ENCODE data around the gene ZNF521.

The ZNF521 gene

DNA sequence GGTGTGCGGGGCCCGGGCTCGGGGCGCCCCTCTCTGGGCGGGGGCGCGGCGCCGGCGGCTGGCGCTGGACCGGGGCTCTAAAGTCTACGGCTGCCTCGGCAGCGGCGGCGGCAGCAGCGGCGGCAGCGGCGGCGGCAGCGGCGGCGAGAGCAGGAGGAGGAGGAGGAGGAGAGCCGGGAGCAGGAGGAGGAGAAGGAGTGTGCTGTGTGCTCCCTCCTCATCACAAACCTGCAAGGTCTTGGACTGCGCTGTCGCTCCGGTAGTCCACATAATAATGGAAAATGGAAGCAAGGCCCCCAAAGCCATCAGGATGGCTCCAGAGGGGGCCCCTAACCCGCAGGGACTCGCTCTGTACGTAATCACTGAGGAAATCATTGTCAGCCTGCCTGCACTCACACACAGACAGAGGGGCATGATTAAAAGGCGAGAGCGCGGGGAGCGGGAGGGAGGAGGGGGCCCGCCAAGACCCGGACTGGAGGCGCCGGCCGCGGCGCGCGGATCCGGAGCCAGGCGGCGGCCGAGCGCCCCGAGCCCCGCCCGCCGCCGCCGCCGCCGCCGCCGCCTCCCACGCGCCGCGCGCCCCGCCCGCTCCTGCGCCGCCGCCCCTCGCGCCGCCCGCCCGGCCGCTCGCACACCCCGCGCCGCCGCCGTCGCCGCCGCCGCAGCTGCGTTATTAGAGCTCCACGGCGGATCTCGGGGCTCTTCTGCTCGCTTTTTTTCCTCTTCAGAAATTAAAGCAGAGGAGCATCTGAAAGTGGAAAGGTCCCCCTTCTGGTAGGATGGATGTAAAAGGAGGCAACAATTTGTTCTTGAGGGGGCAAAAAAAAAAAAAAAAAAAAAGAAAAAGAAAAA, at the start of gene ZNF521:
Gene ZNF521, minus strand, starts transcription at position 390 of the 852 bp plus-strand sequence. CDS start 1,220 bp downstream, outside the sequence.
- DNase-seq (ENCODE audit: low read depth, low spot score), result peak; percentile 77

- DNase-seq (ENCODE audit: low read depth, low spot score), result no peak
Measured at GRCh38 chr18:25399554-25399953, 47.6 kb upstream of the ZNF521 start.

GRCh38 chr18:25392192-25392591, 40.2 kb upstream of the ZNF521 start:
- DNase-seq (ENCODE audit: low read depth, low spot score), result no peak

DNA sequence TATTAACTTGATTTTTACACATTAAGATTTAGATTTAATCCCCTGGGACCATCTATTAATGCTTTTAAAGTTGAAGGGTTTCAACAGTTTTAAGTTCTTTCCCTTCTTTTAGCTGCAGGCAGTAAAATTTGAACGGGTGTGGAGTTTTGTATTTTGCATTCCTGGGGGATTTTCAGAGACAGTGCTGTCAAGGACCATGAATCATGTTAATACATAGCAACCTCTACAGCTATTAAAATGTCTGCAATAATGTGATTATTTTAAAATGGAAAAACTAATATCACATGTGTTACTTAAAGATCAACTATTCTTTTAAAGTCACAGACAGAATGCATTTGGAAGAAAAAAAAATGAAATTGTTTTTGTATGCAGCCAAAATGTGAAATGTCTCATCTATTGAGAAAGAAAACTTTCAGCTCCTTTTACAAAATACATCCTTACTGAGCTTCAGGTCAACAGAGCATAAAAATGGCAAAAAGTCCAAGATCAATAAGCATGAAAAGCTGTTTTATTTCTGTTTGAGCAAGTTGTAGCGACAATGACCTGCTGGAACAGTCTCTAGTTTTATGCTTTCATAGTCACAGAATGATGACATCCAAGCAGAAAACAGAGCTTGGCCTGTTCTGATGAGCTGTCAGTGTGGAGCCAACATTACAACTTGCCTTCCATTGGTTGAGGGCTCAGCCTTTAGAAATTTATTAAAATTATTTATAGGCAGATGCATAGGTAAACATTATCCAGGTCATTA, 21.6 kb upstream of the ZNF521 start:
- DNase-seq (ENCODE audit: low read depth, low spot score), result no peak

DNA sequence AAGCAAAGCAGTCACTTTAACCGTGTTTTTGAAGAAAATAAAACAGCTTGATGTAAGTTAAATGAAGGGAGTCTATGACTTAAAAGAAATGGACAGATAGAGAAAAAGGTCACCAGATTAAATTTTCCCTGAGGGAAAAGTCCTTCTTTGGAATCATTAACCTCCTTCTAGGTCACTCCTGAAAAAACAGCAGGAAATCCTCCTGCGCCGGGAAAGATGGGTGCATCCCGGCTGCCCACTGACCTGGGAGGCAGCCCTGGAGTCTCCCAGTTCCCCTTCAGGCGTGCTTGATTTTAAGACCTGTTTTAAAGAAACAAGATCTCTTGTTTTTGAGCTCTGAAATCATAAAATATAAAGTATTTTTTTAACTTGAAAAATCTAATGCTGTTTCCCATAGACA, 18.4 kb upstream of the ZNF521 start:
- DNase-seq (ENCODE audit: low read depth, low spot score), result no peak

- no peak for DNase-seq (ENCODE audit: low read depth, low spot score)
Measured at GRCh38 chr18:25365242-25365641, 13.3 kb upstream of the ZNF521 start.

GRCh38 chr18:25364732-25365131, 12.8 kb upstream of the ZNF521 start:
- DNase-seq (ENCODE audit: low read depth, low spot score), result no peak

- no peak for DNase-seq (ENCODE audit: low read depth, low spot score)
Measured at GRCh38 chr18:25360301-25360899, 8.4 kb upstream of the ZNF521 start.

- DNase-seq (ENCODE audit: low read depth, low spot score), result no peak
Measured at GRCh38 chr18:25353080-25353479, 1.1 kb upstream of the ZNF521 start.

GRCh38 chr18:25352629-25353005, 651 bp upstream of the ZNF521 start:
- DNase-seq (ENCODE audit: low read depth, low spot score), result no peak

- no peak for DNase-seq (ENCODE audit: low read depth, low spot score)
Measured at GRCh38 chr18:25351280-25351775, 638 bp downstream of the ZNF521 start.

GRCh38 chr18:25350489-25351251, 1.3 kb downstream of the ZNF521 start:
- DNase-seq (ENCODE audit: low read depth, low spot score), result no peak

- no peak for DNase-seq (ENCODE audit: low read depth, low spot score)
Measured at GRCh38 chr18:25349926-25350487, 2.0 kb downstream of the ZNF521 start.

- DNase-seq (ENCODE audit: low read depth, low spot score), result no peak
Measured at GRCh38 chr18:25349131-25349925, 2.6 kb downstream of the ZNF521 start.

- no peak for DNase-seq (ENCODE audit: low read depth, low spot score)
Measured at GRCh38 chr18:25348386-25349130, 3.4 kb downstream of the ZNF521 start.

- DNase-seq (ENCODE audit: low read depth, low spot score), result no peak
Measured at GRCh38 chr18:25346561-25346960, 5.4 kb downstream of the ZNF521 start.

- DNase-seq (ENCODE audit: low read depth, low spot score), result no peak
Measured at GRCh38 chr18:25345081-25345866, 6.7 kb downstream of the ZNF521 start.

DNA sequence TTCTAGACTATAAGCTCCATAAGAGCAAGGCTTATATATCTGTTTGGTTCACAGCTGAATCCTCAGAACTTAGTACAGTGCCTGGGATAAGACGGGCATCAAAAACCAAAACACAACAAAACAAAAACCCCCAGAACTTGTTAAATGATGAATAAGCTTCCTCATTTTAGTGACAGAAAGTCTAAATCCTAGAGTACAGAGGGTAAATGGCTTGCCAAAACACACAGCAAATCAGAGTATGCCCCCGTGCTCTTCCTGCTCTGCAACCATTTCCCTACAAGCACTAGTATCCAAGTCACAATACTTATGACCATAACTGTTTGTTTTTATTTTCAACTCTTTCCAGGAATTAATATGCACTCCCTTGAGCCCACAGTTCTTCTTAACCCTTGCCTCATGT, 10.1 kb downstream of the ZNF521 start:
- no peak for DNase-seq (ENCODE audit: low read depth, low spot score)

GRCh38 chr18:25340762-25341161, 11.2 kb downstream of the ZNF521 start:
- no peak for DNase-seq (ENCODE audit: low read depth, low spot score)
